HepG2 (cell line): ENCODE data around the gene TCF12. TPM values are rescaled to one million over a fixed set of nuclear protein-coding genes. Genes with fewer than 3 reads are reported as not detected.

ENCODE experiments used
- ATAC-seq: fragments of 200-7000 bp; cut with Tn5 transposase; 3 replicates; pipeline ENCODE4 v1.9.1; 2020; ENCODE audit warnings: mild to moderate bottlenecking, moderate library complexity
- BruUV-seq: library from RNA; stranded (reverse); fragments of 400-500 nt; replicated peaks from 2 replicates; lab custom pipeline; 2021; lab: Mats Ljungman, UMichigan
- CTCF ChIA-PET: fragments of 300-600 bp; formaldehyde crosslinking; extraction: SDS; loops from one replicate; lab custom pipeline; 2021; ENCODE audit warnings: low total read pairs, inconsistent platforms, low intra/inter-chr PET ratio; lab: Yijun Ruan, JAX
- POLR2A ChIA-PET: fragments of 350-600 bp; sonication (Branson Sonifier 250); formaldehyde crosslinking; loops from one replicate; lab custom pipeline; 2020; ENCODE audit warnings: antibody characterized with exemption, inconsistent platforms; lab: Yijun Ruan, JAX
- DNase-seq: peaks from one replicate; pipeline ENCODE4 v3.0.0-alpha.2; 2015; ENCODE audit warnings: low spot score
- FAIRE-seq: peaks from 3 replicates; lab custom pipeline; 2011; peaks lifted over from hg19 to GRCh38; lab: Jason Lieb, UNC
- H2AFZ ChIP-seq: one replicate; pipeline ENCODE4 v1.6.1; 2011; ENCODE audit warnings: low read length, inconsistent platforms
- H3K27ac ChIP-seq: fragments of 300-600 bp; 3 replicates; pipeline ENCODE4 v1.8.0; 2011; ENCODE audit warnings: mixed run types, mild to moderate bottlenecking, mixed read lengths, low read length, inconsistent platforms; ENCODE audit not compliant: insufficient read depth; ENCODE audit errors: extremely low read length
- H3K27me3 ChIP-seq, 2 experiments: fragments of 200-600 bp in 1 of 2; 2 replicates in 1 of 2; 3 replicates in 1 of 2; pipeline versions ENCODE4 v1.6.0 to v1.8.0; 2011; ENCODE audit warnings: low read length in 2 of 2, mild to moderate bottlenecking in 2 of 2, moderate library complexity in 2 of 2, inconsistent platforms in 1 of 2; ENCODE audit not compliant: insufficient read depth in 2 of 2, control insufficient read depth in 1 of 2
- H3K36me3 ChIP-seq, 2 experiments: fragments of 200-600 bp in 1 of 2; replicated peaks in 1 of 2; 2 replicates in 1 of 2; 3 replicates in 1 of 2; pipeline versions ENCODE4 v1.5.1 to v1.8.0; 2011; ENCODE audit warnings: low read length in 2 of 2, inconsistent platforms in 1 of 2; ENCODE audit not compliant: insufficient read depth in 2 of 2, control insufficient read depth in 1 of 2
- H3K4me1 ChIP-seq: 2 replicates; pipeline ENCODE4 v1.5.1; 2012; ENCODE audit warnings: low read length, inconsistent platforms; ENCODE audit not compliant: insufficient read depth
- H3K4me2 ChIP-seq: 2 replicates; pipeline ENCODE4 v1.6.0; 2011; ENCODE audit warnings: low read depth, low read length, inconsistent platforms
- H3K4me3 ChIP-seq, 3 experiments: fragments of 200-600 bp in 1 of 3; sonication (generic), shearing (Covaris generic) in 1 of 3; replicated peaks in 1 of 3; 2 replicates each; pipeline ENCODE4 v1.5.1; 2011 to 2016; ENCODE audit warnings: low read length in 3 of 3, inconsistent platforms in 2 of 3, low read depth in 2 of 3, mild to moderate bottlenecking in 2 of 3, control low read depth in 1 of 3, mixed read lengths in 1 of 3; ENCODE audit not compliant: insufficient read depth in 1 of 3
- H3K79me2 ChIP-seq: one replicate; pipeline ENCODE4 v1.6.1; 2011; ENCODE audit warnings: low read length, inconsistent platforms; ENCODE audit not compliant: insufficient read depth
- H3K9ac ChIP-seq: 2 replicates; pipeline ENCODE4 v1.6.0; 2011; ENCODE audit warnings: mild to moderate bottlenecking, low read depth, low read length, inconsistent platforms; ENCODE audit not compliant: insufficient read depth
- H3K9me3 ChIP-seq: 2 replicates; pipeline ENCODE4 v1.5.1; 2012; ENCODE audit warnings: mild to moderate bottlenecking, low read length
- H4K20me1 ChIP-seq: 2 replicates; pipeline ENCODE4 v1.6.0; 2011; ENCODE audit warnings: inconsistent platforms, mild to moderate bottlenecking, low read length, moderate library complexity; ENCODE audit not compliant: insufficient read depth
- ARHGAP35 ChIP-seq: sonication (generic); formaldehyde crosslinking; IDR thresholded peaks from 2 replicates; pipeline ENCODE4 v1.9.0; 2022; ENCODE audit warnings: mild to moderate bottlenecking, inconsistent platforms, moderate library complexity, missing genetic modification reagents, borderline replicate concordance
- ATF7 ChIP-seq, 2 experiments: fragments of 450-650 bp in 1 of 2; sonication (generic) in 1 of 2; formaldehyde crosslinking in 1 of 2; IDR thresholded peaks; 2 replicates each; pipeline versions ENCODE4 v1.4.0 to v1.6.1; 2016 to 2020; ENCODE audit warnings: antibody characterized with exemption in 1 of 2, mild to moderate bottlenecking in 1 of 2, missing genetic modification reagents in 1 of 2
- CBFB ChIP-seq: sonication (generic); formaldehyde crosslinking; IDR thresholded peaks from 2 replicates; pipeline ENCODE4 v1.4.0; 2020; ENCODE audit warnings: missing genetic modification reagents
- HDAC2 ChIP-seq: sonication (generic); formaldehyde crosslinking; IDR thresholded peaks from 2 replicates; pipeline ENCODE4 v1.4.0; 2020; ENCODE audit warnings: missing genetic modification reagents
- HDAC6 ChIP-seq: fragments of 200-600 bp; sonication (generic); IDR thresholded peaks from 2 replicates; pipeline ENCODE4 v1.7.0; 2017; ENCODE audit warnings: mild to moderate bottlenecking, antibody characterized with exemption, low read length, low read depth
- MAFF ChIP-seq: IDR thresholded peaks from 2 replicates; pipeline ENCODE4 v1.6.1; 2011; ENCODE audit warnings: low read depth, low read length, improper control_type of control experiment
- MAFK ChIP-seq, 2 experiments: IDR thresholded peaks in 1 of 2; conservative IDR thresholded peaks in 1 of 2; 2 replicates each; pipeline ENCODE4 v1.6.1; 2011; ENCODE audit warnings: improper control_type of control experiment in 2 of 2, low read length in 2 of 2
- MAZ ChIP-seq, 2 experiments: sonication (generic) in 1 of 2; formaldehyde crosslinking in 1 of 2; IDR thresholded peaks; 2 replicates each; pipeline versions ENCODE4 v1.5.0 to v1.6.1; 2012 to 2020; ENCODE audit warnings: low read depth in 2 of 2, mild to moderate bottlenecking in 2 of 2, borderline replicate concordance in 1 of 2, improper control_type of control experiment in 1 of 2, low read length in 1 of 2, missing genetic modification reagents in 1 of 2, moderate library complexity in 1 of 2
- PHF20 ChIP-seq: sonication (generic); formaldehyde crosslinking; IDR thresholded peaks from 2 replicates; pipeline ENCODE4 v1.5.0; 2020; ENCODE audit warnings: mild to moderate bottlenecking, missing genetic modification reagents
- SAFB2 ChIP-seq: sonication (generic); formaldehyde crosslinking; IDR thresholded peaks from 2 replicates; pipeline ENCODE4 v1.5.1; 2020; ENCODE audit warnings: missing genetic modification reagents, low read depth, mild to moderate bottlenecking, borderline replicate concordance
- SOX13 ChIP-seq, 3 experiments: fragments of 450-650 bp in 1 of 3; sonication (generic) in 1 of 3; formaldehyde crosslinking in 1 of 3; IDR thresholded peaks in 2 of 3; conservative IDR thresholded peaks in 1 of 3; 2 replicates each; pipeline versions ENCODE4 v1.5.0 to v1.6.1; 2016 to 2020; ENCODE audit warnings: antibody characterized with exemption in 1 of 3, mild to moderate bottlenecking in 1 of 3, missing compliant biosample characterization in 1 of 3, missing genetic modification reagents in 1 of 3, moderate library complexity in 1 of 3
- SOX5 ChIP-seq: IDR thresholded peaks from 2 replicates; pipeline ENCODE4 v1.6.1; 2016; ENCODE audit warnings: borderline replicate concordance
- ZBTB3 ChIP-seq: sonication (generic); formaldehyde crosslinking; IDR thresholded peaks from 2 replicates; pipeline ENCODE4 v1.4.0; 2020; ENCODE audit warnings: low read depth, mild to moderate bottlenecking, moderate library complexity, missing genetic modification reagents, borderline replicate concordance
- ZBTB42 ChIP-seq: sonication (generic); formaldehyde crosslinking; IDR thresholded peaks from 2 replicates; pipeline ENCODE4 v1.5.0; 2020; ENCODE audit warnings: mild to moderate bottlenecking, missing genetic modification reagents
- ZEB1 ChIP-seq: IDR thresholded peaks from 2 replicates; pipeline ENCODE4 v1.6.1; 2012; ENCODE audit warnings: mild to moderate bottlenecking, low read depth, inconsistent platforms; ENCODE audit not compliant: insufficient replicate concordance
- ZNF12 ChIP-seq: sonication (generic); formaldehyde crosslinking; IDR thresholded peaks from 2 replicates; pipeline ENCODE4 v1.5.0; 2020; ENCODE audit warnings: missing genetic modification reagents
- ZNF20 ChIP-seq: sonication (generic); formaldehyde crosslinking; IDR thresholded peaks from 2 replicates; pipeline ENCODE4 v1.4.0; 2020; ENCODE audit warnings: mild to moderate bottlenecking, moderate library complexity, missing genetic modification reagents
- ZNF33A ChIP-seq: sonication (generic); formaldehyde crosslinking; IDR thresholded peaks from 2 replicates; pipeline ENCODE4 v1.5.1; 2020; ENCODE audit warnings: missing genetic modification reagents, mild to moderate bottlenecking, moderate library complexity, borderline replicate concordance
- ZSCAN30 ChIP-seq: sonication (generic); formaldehyde crosslinking; IDR thresholded peaks from 2 replicates; pipeline ENCODE4 v1.5.0; 2020; ENCODE audit warnings: mild to moderate bottlenecking, missing genetic modification reagents
- WGBS: methylation state at CpG from one replicate; pipeline ENCODE4 v1.1.6; 2017; ENCODE audit warnings: low lambda C conversion rate; 5-methylcytosine and 5-hydroxymethylcytosine counted together
- in situ Hi-C: cut with HindIII; loops from 2 replicates; pipeline ENCODE4 v1.10.0; 2017; ENCODE audit warnings: low pct_unique_long_range_greater_than_20kb; ENCODE audit not compliant: extremely low pct_ligation_motif_present
- intact Hi-C: fragments of 100-400 bp; cut with micrococcal nuclease; formaldehyde crosslinking; loops from one replicate; pipeline ENCODE4 v1.10.0; 2022; ENCODE audit not compliant: unreplicated experiment
- polyA plus RNA-seq, 8 experiments: library from polyadenylated mRNA; depleted of rRNA in 3 of 8; stranded (reverse) in 7 of 8; unstranded in 1 of 8; fragments of >200 nt; fragmentation: Illumina TruSeq in 4 of 8; extraction: Trizol in 4 of 8; gene quantifications; 2 replicates each; pipeline versions ENCODE4 v1.2.1 to v1.2.3, GENCODE V29; 2011 to 2016; ENCODE audit warnings: low read depth in 4 of 8, missing spikeins in 1 of 8, mixed read lengths in 1 of 8; ENCODE audit not compliant: insufficient read depth in 1 of 8
- total RNA-seq, 5 experiments: library from RNA; depleted of rRNA; stranded (reverse); fragments of >200 nt; fragmentation: Illumina TruSeq; extraction: Trizol; gene quantifications; 2 replicates each; pipeline ENCODE4 v1.2.3, GENCODE V29; 2016; ENCODE audit warnings: low read depth in 1 of 5
- TF ChIP-seq, protein P1 (sequence below): IDR thresholded peaks from 2 replicates; pipeline ENCODE4 v1.6.1; 2016; ENCODE audit warnings: low read depth
- TF ChIP-seq, protein P2 (sequence below): sonication (generic); formaldehyde crosslinking; IDR thresholded peaks from 2 replicates; pipeline ENCODE4 v1.4.0; 2020; ENCODE audit warnings: missing genetic modification reagents

TCF12 gene
- total and polyA plus RNA-seq, 2 of the 13 experiments (the other 11 are each of a cell fraction or from before 2014, with no cell fraction given), result 48.6 to 51.1 TPM

DNA sequence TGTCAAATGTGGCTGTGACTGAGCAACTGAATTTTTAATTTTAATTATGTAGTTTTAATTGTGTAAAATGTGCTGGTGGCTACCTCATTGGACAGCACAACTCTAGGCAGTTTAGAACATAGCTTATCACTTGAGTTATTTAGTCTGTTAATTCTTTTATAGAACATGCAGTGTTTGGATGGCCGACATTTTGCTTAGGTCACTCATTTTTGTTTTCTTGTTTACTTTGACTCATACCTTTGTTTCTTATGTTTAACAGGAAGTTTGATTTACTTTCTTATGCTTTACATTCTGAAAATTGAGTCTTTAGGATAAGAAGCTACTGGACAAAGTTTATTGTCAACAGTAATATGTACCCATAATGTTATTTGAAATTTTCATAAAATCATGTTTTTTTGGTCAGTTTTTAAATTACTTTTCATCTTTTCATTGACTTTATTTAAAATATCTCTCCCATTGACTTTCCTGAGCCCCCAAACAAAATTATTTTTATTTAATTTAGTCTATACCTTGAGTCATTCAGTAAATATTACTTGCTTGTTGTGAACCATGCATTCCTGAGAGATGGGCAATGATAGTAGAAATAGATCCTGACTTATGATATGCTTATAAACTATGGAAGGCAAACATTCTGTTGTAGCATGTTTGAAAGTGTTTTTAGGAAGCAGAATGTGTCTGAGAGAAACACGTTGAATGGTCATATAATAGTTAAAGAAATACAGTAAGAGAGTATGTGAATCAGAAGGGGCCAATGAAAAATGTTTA, 60.6 kb downstream of the TCF12 start:
- in situ Hi-C loops, result no loop called here
- WGBS, result 86% methylated on average over 2 of the region's 2 CpGs
- no TSS peak for BruUV-seq
- Histone ChIP-seq H3K4me2 (no peak overlapping the region), H3K79me2 (peaks cover 89% of the 10 kb centered on the region), H2AFZ (no peak overlapping the region), H3K36me3 (no peaks in the 10 kb centered on the region), H3K4me1 (peaks cover 46% of the 10 kb centered on the region), H4K20me1 (peaks cover 4% of the 10 kb centered on the region; the same call in 1 of the 2 replicates), H3K9me3 (no peaks in the 10 kb centered on the region), H3K9ac (no peak overlapping the region), H3K27ac (no peak overlapping the region), H3K4me3 (no peak overlapping the region), H3K27me3 (no peaks in the 10 kb centered on the region)
- ATAC-seq (no peak), FAIRE-seq (no peak), DNase-seq (no peak)
- intact Hi-C loops, result no loop called here
- POLR2A ChIA-PET, result interaction anchor here (1.5 kb wide), 1 partner anchor 92 kb away, joined by 4 read pairs; no protein-coding TSS in a partner anchor
- CTCF ChIA-PET, result no interaction called here
- TF ChIP-seq ATF7 (IDR thresholded peaks at IDR 0.05) (no peak), ATF7 (CRISPR knock-in tag; IDR thresholded peaks at IDR 0.05) (no peak), ZNF20 (CRISPR knock-in tag) (no peak), SAFB2 (CRISPR knock-in tag) (no peak), ZBTB3 (CRISPR knock-in tag) (no peak), PHF20 (CRISPR knock-in tag) (no peak), MAFK (conservative IDR thresholded peaks at IDR 0.05 in 1 of 2, IDR thresholded peaks at IDR 0.05 in 1 of 2; ENCODE audit: low read length in 2 of 2) (peak in 1 of 2 experiments; percentile 32; a peak in 2 of 4 replicates), ZNF33A (CRISPR knock-in tag) (no peak), ZEB1 (no peak), MAZ (IDR thresholded peaks at IDR 0.05; ENCODE audit: borderline replicate concordance, low read depth, low read length) (no peak), MAZ (CRISPR knock-in tag; IDR thresholded peaks at IDR 0.05; ENCODE audit: low read depth) (no peak), ARHGAP35 (CRISPR knock-in tag) (no peak), ZBTB42 (CRISPR knock-in tag) (no peak), ZNF12 (CRISPR knock-in tag) (no peak), HDAC2 (CRISPR knock-in tag) (no peak), HDAC6 (no peak), MAFF (0 out of 2 replicates have a peak, but pooled peaks have one; percentile 31), SOX13 (IDR thresholded peaks at IDR 0.05) (no peak), SOX13 (CRISPR knock-in tag; conservative IDR thresholded peaks at IDR 0.05 in 1 of 2, IDR thresholded peaks at IDR 0.05 in 1 of 2) (0 out of 4 replicates have a peak, but pooled peaks of 1 of the 2 experiments have one; percentile 33), CBFB (CRISPR knock-in tag) (no peak), SOX5 (CRISPR knock-in tag) (peak; percentile 26; the same call in 1 of the 2 replicates), ZSCAN30 (CRISPR knock-in tag) (no peak)
- TF ChIP-seq, protein P1, sequence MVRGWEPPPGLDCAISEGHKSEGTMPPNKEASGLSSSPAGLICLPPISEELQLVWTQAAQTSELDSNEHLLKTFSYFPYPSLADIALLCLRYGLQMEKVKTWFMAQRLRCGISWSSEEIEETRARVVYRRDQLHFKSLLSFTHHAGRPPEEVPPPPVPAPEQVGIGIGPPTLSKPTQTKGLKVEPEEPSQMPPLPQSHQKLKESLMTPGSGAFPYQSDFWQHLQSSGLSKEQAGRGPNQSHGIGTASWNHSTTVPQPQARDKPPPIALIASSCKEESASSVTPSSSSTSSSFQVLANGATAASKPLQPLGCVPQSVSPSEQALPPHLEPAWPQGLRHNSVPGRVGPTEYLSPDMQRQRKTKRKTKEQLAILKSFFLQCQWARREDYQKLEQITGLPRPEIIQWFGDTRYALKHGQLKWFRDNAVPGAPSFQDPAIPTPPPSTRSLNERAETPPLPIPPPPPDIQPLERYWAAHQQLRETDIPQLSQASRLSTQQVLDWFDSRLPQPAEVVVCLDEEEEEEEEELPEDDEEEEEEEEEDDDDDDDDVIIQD (CRISPR knock-in tag), result peak; percentile 87; the same call in 1 of the 2 replicates
- TF ChIP-seq, protein P2, sequence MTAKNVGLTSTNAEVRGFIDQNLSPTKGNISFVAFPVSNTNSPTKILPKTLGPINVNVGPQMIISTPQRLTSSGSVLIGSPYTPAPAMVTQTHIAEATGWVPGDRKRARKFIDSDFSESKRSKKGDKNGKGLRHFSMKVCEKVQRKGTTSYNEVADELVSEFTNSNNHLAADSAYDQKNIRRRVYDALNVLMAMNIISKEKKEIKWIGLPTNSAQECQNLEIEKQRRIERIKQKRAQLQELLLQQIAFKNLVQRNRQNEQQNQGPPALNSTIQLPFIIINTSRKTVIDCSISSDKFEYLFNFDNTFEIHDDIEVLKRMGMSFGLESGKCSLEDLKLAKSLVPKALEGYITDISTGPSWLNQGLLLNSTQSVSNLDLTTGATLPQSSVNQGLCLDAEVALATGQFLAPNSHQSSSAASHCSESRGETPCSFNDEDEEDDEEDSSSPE, result no peak
